IMR-90 (cell line): ENCODE results near the gene ERG. TPM values are rescaled to one million over a fixed set of nuclear protein-coding genes. Genes with fewer than 3 reads are reported as not detected.

ENCODE experiments used
- ATAC-seq: fragments of 200-7000 bp; cut with Tn5 transposase; 2 replicates; pipeline ENCODE4 v1.9.1; 2020; ENCODE audit warnings: low read depth, mild to moderate bottlenecking, moderate library complexity
- BruUV-seq: library from RNA; stranded (reverse); fragments of 400-500 nt; replicated peaks from 2 replicates; lab custom pipeline; 2021; lab: Mats Ljungman, UMichigan
- CTCF ChIA-PET: fragments of 300-600 bp; formaldehyde crosslinking; extraction: SDS; loops from one replicate; lab custom pipeline; 2021; ENCODE audit warnings: antibody characterized with exemption; lab: Yijun Ruan, JAX
- POLR2A ChIA-PET: fragments of 300-600 bp; sonication (Branson Sonifier 250); formaldehyde crosslinking; loops from one replicate; lab custom pipeline; 2022; ENCODE audit warnings: antibody characterized with exemption; ENCODE audit not compliant: unreplicated experiment; lab: Charles Lee
- DNase-seq: peaks from one replicate; pipeline ENCODE4 v3.0.0; 2013
- H2AFZ ChIP-seq: replicated peaks from 2 replicates; pipeline ENCODE3; 2013; ENCODE audit warnings: low read length, mild to moderate bottlenecking; ENCODE audit not compliant: poor library complexity
- H2AK5ac ChIP-seq: 2 replicates; pipeline ENCODE4 v1.6.1; 2013; ENCODE audit warnings: low read depth, low read length, inconsistent platforms
- H2AK9ac ChIP-seq: replicated peaks from 2 replicates; pipeline ENCODE3; 2013; ENCODE audit warnings: mild to moderate bottlenecking, low read depth, low read length, moderate library complexity; ENCODE audit not compliant: poor library complexity
- H2BK120ac ChIP-seq: 2 replicates; pipeline ENCODE4 v1.6.1; 2013; ENCODE audit warnings: low read depth, low read length, inconsistent platforms
- H2BK15ac ChIP-seq: 3 replicates; pipeline ENCODE4 v1.6.1; 2013; ENCODE audit warnings: low read depth, low read length, inconsistent platforms
- H2BK20ac ChIP-seq: 2 replicates; pipeline ENCODE4 v1.6.1; 2013; ENCODE audit warnings: low read depth, mild to moderate bottlenecking, inconsistent platforms, low read length, moderate library complexity
- H2BK5ac ChIP-seq: 2 replicates; pipeline ENCODE4 v1.6.1; 2013; ENCODE audit warnings: mild to moderate bottlenecking, low read depth, low read length, inconsistent platforms; ENCODE audit not compliant: poor library complexity, severe bottlenecking
- H3K14ac ChIP-seq: replicated peaks from 2 replicates; pipeline ENCODE4 v1.6.1; 2013; ENCODE audit warnings: low read depth, low read length, inconsistent platforms
- H3K18ac ChIP-seq: 2 replicates; pipeline ENCODE4 v1.6.1; 2013; ENCODE audit warnings: low read depth, low read length, control low read depth
- H3K23ac ChIP-seq: 2 replicates; pipeline ENCODE4 v1.6.1; 2013; ENCODE audit warnings: low read depth, low read length, inconsistent platforms
- H3K27ac ChIP-seq: 2 replicates; pipeline ENCODE4 v1.5.1; 2013; ENCODE audit warnings: mild to moderate bottlenecking, control low read depth, low read length; ENCODE audit not compliant: insufficient read depth
- H3K27me3 ChIP-seq: 2 replicates; pipeline ENCODE4 v1.6.1; 2013; ENCODE audit warnings: low read length; ENCODE audit not compliant: control insufficient read depth, insufficient read depth
- H3K36me3 ChIP-seq: 2 replicates; pipeline ENCODE4 v1.6.1; 2013; ENCODE audit warnings: low read length, mixed read lengths; ENCODE audit not compliant: control insufficient read depth, insufficient read depth
- H3K4ac ChIP-seq: 2 replicates; pipeline ENCODE4 v1.6.1; 2013; ENCODE audit warnings: low read depth, low read length, inconsistent platforms
- H3K4me1 ChIP-seq: 2 replicates; pipeline ENCODE4 v1.6.1; 2013; ENCODE audit warnings: low read length, mixed read lengths; ENCODE audit not compliant: control insufficient read depth, insufficient read depth
- H3K4me2 ChIP-seq: 2 replicates; pipeline ENCODE4 v1.6.1; 2013; ENCODE audit warnings: low read depth, mild to moderate bottlenecking, control low read depth, low read length, moderate library complexity
- H3K4me3 ChIP-seq: 2 replicates; pipeline ENCODE4 v1.5.1; 2013; ENCODE audit warnings: low read depth, mild to moderate bottlenecking, control low read depth, low read length, moderate library complexity; ENCODE audit not compliant: insufficient read depth
- H3K56ac ChIP-seq: 2 replicates; pipeline ENCODE4 v1.6.1; 2013; ENCODE audit warnings: low read length, inconsistent platforms; ENCODE audit not compliant: insufficient read depth; ENCODE audit errors: extremely low read depth
- H3K79me1 ChIP-seq, 2 experiments: 2 replicates each; pipeline ENCODE4 v1.6.1; 2013; ENCODE audit warnings: low read length in 2 of 2, inconsistent platforms in 1 of 2, low read depth in 1 of 2
- H3K9ac ChIP-seq: 2 replicates; pipeline ENCODE4 v1.6.1; 2013; ENCODE audit warnings: low read depth, low read length, control low read depth
- H3K9me1 ChIP-seq: 2 replicates; pipeline ENCODE4 v1.6.1; 2013; ENCODE audit warnings: low read length, inconsistent platforms; ENCODE audit not compliant: insufficient read depth
- H3K9me3 ChIP-seq: 2 replicates; pipeline ENCODE4 v1.6.1; 2013; ENCODE audit warnings: low read length; ENCODE audit not compliant: control insufficient read depth, insufficient read depth
- H4K20me1 ChIP-seq: 2 replicates; pipeline ENCODE4 v1.6.1; 2013; ENCODE audit warnings: low read length, inconsistent platforms; ENCODE audit not compliant: insufficient read depth
- H4K5ac ChIP-seq: 2 replicates; pipeline ENCODE4 v1.6.1; 2013; ENCODE audit warnings: mild to moderate bottlenecking, low read depth, low read length, control low read depth
- H4K8ac ChIP-seq, 2 experiments: 2 replicates each; pipeline ENCODE4 v1.6.1; 2013; ENCODE audit warnings: low read depth in 2 of 2, low read length in 2 of 2, control low read depth in 1 of 2, inconsistent platforms in 1 of 2
- H4K91ac ChIP-seq: 2 replicates; pipeline ENCODE4 v1.6.1; 2013; ENCODE audit warnings: low read depth, low read length, inconsistent platforms; ENCODE audit not compliant: insufficient read depth
- CEBPB ChIP-seq: IDR thresholded peaks from 2 replicates; pipeline ENCODE4 v1.6.1; 2012; ENCODE audit warnings: low read depth, low read length, improper control_type of control experiment
- FOS ChIP-seq: fragments of 150-350 bp; IDR thresholded peaks from 2 replicates; pipeline ENCODE4 v1.6.1; 2016; ENCODE audit warnings: low read depth, low read length
- MAFK ChIP-seq: IDR thresholded peaks from 2 replicates; pipeline ENCODE4 v1.6.1; 2012; ENCODE audit warnings: low read depth, low read length, improper control_type of control experiment
- MAZ ChIP-seq: IDR thresholded peaks from 2 replicates; pipeline ENCODE4 v1.6.1; 2012; ENCODE audit warnings: low read depth, mild to moderate bottlenecking, low read length, improper control_type of control experiment, moderate library complexity, borderline replicate concordance
- NFE2L2 ChIP-seq: fragments of 150-350 bp; IDR thresholded peaks from 2 replicates; pipeline ENCODE4 v1.6.1; 2016; ENCODE audit warnings: low read depth, mild to moderate bottlenecking, low read length
- RAD21 ChIP-seq: IDR thresholded peaks from 2 replicates; pipeline ENCODE4 v1.6.1; 2012; ENCODE audit warnings: low read length, improper control_type of control experiment
- RCOR1 ChIP-seq: IDR thresholded peaks from 2 replicates; pipeline ENCODE4 v1.6.1; 2012; ENCODE audit warnings: mild to moderate bottlenecking, low read length, improper control_type of control experiment; ENCODE audit not compliant: insufficient replicate concordance
- USF2 ChIP-seq: fragments of 150-350 bp; IDR thresholded peaks from 2 replicates; pipeline ENCODE4 v1.6.1; 2017; ENCODE audit warnings: mild to moderate bottlenecking, antibody characterized with exemption, low read length, low read depth
- WGBS, 2 experiments: methylation state at CpG; one replicate each; pipeline versions ENCODE4 v1.1.5 to v1.1.7; 2013; ENCODE audit warnings: missing lambda C conversion rate in 2 of 2; ENCODE audit not compliant: insufficient read length in 1 of 2; ENCODE audit errors: extremely low coverage in 2 of 2; 5-methylcytosine and 5-hydroxymethylcytosine counted together
- dilution Hi-C: fragments of 300-500 bp; cut with HindIII; formaldehyde crosslinking; loops from one replicate; pipeline ENCODE4 v1.14.3; 2018; ENCODE audit warnings: low sequenced_read_pairs; ENCODE audit not compliant: unreplicated experiment
- in situ Hi-C: fragments of 300-500 bp; cut with MboI; formaldehyde crosslinking; loops from 3 replicates; pipeline ENCODE4 v1.14.3; 2019; ENCODE audit warnings: low sequenced_read_pairs, inconsistent platforms, mixed read lengths
- intact Hi-C: fragments of 100-400 bp; cut with micrococcal nuclease; formaldehyde crosslinking; loops from 2 replicates; pipeline ENCODE4 v1.10.0; 2022
- polyA plus RNA-seq, 3 experiments: library from polyadenylated mRNA; depleted of rRNA; stranded (reverse); fragments of >200 nt; gene quantifications; 2 replicates each; pipeline ENCODE4 v1.2.3, GENCODE V29; 2012; ENCODE audit warnings: low replicate concordance in 1 of 3
- total RNA-seq: library from RNA; depleted of rRNA; stranded (reverse); fragments of >200 nt; gene quantifications from 2 replicates; pipeline ENCODE4 v1.2.3, GENCODE V29; 2012

The ERG gene
- total and polyA plus RNA-seq, 2 of the 4 experiments (the other 2 are of a cell fraction), result not detected

- no peak overlapping the region for H3K9ac ChIP-seq
- no peak overlapping the region for H4K5ac ChIP-seq
- TF ChIP-seq MAFK, result no peak
- no peak for TF ChIP-seq FOS
- TF ChIP-seq NFE2L2, result no peak
- TF ChIP-seq USF2, result no peak
- TF ChIP-seq MAZ, result no peak
- no peak for TF ChIP-seq CEBPB
- TF ChIP-seq RAD21, result no peak
- TF ChIP-seq RCOR1, result no peak
- no peaks in the 10 kb centered on the region for H3K9me1 ChIP-seq
- H4K20me1 ChIP-seq, result no peaks in the 10 kb centered on the region
- no peak overlapping the region for H4K91ac ChIP-seq
- H2BK120ac ChIP-seq, result no peak overlapping the region
- no peaks in the 10 kb centered on the region for H3K9me3 ChIP-seq
- no peak overlapping the region for H2AK9ac ChIP-seq
- H3K79me1 ChIP-seq, result no peaks in the 10 kb centered on the region
- H3K56ac ChIP-seq, result no peak overlapping the region
- H3K4me1 ChIP-seq, result no peaks in the 10 kb centered on the region
- peak; percentile 40; the same call in 1 of the 2 replicates for ATAC-seq
- no peak overlapping the region for H3K4ac ChIP-seq
- H3K4me3 ChIP-seq, result no peak overlapping the region
- dilution Hi-C loops (no loop called here), in situ Hi-C loops (loop anchor here (25.0 kb wide), 1 partner anchor 775 kb away; no protein-coding TSS in a partner anchor), intact Hi-C loops (no loop called here)
- no peak overlapping the region for H3K14ac ChIP-seq
- DNase-seq, result no peak
- no peak overlapping the region for H3K4me2 ChIP-seq
- H2AK5ac ChIP-seq, result no peak overlapping the region
- no peak overlapping the region for H3K23ac ChIP-seq
- no peaks in the 10 kb centered on the region for H3K36me3 ChIP-seq
- no peak overlapping the region for H3K27ac ChIP-seq
- H2BK15ac ChIP-seq, result no peak overlapping the region
- no peak overlapping the region for H2BK5ac ChIP-seq
- ChIA-PET POLR2A (no interaction called here), CTCF (no interaction called here)
- peaks cover 25% of the 10 kb centered on the region for H3K27me3 ChIP-seq
- no TSS peak for BruUV-seq
- 17% methylated on average over 1 of the region's 4 CpGs; no CpG with 5 or more reads in 1 of the 2 experiments for WGBS, 2 experiments
- no peak overlapping the region for H2BK20ac ChIP-seq
- H3K18ac ChIP-seq, result no peak overlapping the region
- no peak overlapping the region for H4K8ac ChIP-seq
- no peak overlapping the region for H2AFZ ChIP-seq
Observed at GRCh38 chr21:38386967-38387366, 111.3 kb downstream of the ERG start.
